ENCODE results near the gene ZNF74.
"Not testable (repeated sequence)": the region's sequence is repeated elsewhere in the genome, so short reads cannot be mapped to it uniquely, and the experiment has no call there.

ZNF74 gene

GRCh38 chr22:20368875-20369274 is 25.1 kb upstream of the ZNF74 start:
- H3K36me3 Mint-ChIP-seq, H3K9me3 Mint-ChIP-seq, H3K4me3 Mint-ChIP-seq, H3K27me3 Mint-ChIP-seq, H3K27ac Mint-ChIP-seq: not testable (repeated sequence)
- H3K4me1 Mint-ChIP-seq, result peaks cover 19% of the 10 kb centered on the region

DNA sequence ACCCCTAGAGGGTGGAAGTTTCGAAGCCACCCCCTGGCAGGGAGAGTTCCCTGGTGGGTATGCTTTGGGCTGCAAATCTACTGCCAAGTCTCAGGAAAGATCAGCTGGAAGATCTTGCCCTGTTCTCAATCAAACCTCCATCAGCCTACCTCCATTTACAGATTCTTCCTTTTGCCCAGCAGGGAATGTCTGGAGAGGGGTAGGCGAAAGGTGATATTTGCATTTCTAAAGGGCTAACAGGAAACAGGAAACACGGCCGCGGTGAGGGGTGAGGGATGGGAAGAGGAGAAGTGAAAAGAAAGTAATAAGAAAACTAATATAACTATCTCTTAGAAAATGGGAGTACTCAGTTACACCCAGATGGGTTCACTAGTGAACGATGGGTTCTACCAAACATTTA is 22.3 kb upstream of the ZNF74 start:
- not testable (repeated sequence) for H3K27ac Mint-ChIP-seq, H3K27me3 Mint-ChIP-seq, H3K4me1 Mint-ChIP-seq, H3K36me3 Mint-ChIP-seq, H3K9me3 Mint-ChIP-seq, H3K4me3 Mint-ChIP-seq

GRCh38 chr22:20372406-20372854 is 21.5 kb upstream of the ZNF74 start:
- not testable (repeated sequence) for H3K27me3 Mint-ChIP-seq, H3K4me1 Mint-ChIP-seq, H3K9me3 Mint-ChIP-seq, H3K36me3 Mint-ChIP-seq, H3K4me3 Mint-ChIP-seq, H3K27ac Mint-ChIP-seq

DNA sequence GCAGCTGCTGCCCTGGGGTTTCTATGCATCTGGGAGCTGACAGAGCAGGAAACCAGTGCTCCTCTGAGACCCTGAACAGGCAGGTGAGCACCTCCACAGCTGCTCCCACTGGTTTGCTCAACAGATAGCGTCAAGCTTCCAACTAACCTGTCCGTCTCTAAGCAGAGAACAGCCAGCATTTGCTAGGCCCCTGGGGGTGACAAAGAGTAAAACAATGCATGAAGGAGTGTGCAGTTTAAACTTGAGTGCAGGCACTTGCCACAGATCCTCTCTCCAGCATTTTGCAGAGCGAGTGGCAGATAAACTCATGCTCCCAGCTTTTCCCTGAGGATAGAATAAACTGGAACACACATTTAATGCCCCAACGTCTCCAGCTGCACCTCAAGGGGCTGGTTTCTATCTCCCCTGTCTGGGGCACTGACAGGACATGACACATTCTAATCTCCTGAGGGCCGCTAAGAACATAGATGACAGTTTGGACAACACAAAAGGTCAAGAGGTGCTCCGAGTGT is 20.7 kb upstream of the ZNF74 start:
- not testable (repeated sequence) for H3K4me3 Mint-ChIP-seq, H3K36me3 Mint-ChIP-seq, H3K9me3 Mint-ChIP-seq, H3K27me3 Mint-ChIP-seq, H3K27ac Mint-ChIP-seq, H3K4me1 Mint-ChIP-seq

DNA sequence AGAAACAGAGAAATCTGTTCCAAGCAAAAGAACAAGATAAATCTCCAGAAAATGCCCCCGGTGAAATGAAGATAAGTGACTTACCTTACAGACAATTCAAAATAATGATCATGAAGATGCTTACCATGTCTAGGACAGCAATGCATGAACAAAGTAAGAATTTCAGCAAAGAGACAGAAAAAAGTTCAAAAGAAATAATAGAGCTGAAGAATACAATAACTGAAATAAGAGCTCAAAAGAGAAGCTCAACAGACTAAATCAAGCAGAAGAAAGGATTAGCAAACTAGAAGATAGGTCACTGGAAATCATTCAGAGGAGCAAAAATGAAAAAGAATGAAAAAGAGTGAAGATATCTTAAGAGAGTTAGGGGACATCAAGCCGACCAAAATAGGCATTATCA is 19.8 kb upstream of the ZNF74 start:
- not testable (repeated sequence) for H3K9me3 Mint-ChIP-seq

DNA sequence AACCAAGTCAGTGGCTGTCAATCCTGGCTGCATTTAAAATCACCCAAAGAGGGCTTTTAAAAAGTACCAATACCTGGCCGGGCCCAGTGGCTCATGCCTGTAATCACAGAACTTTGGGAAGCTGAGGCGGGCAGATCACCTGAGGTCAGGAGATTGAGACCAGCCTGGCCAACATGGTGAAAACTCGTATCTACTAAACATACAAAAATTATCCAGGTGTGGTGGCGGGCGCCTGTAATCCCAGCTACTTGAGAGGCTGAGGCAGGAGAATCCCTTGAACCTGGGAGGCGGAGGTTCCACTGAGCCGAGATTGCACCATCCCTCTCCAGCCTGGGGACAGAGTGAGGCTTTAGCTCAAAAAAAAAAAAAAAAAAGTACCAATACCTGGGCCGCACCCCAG is 17.7 kb upstream of the ZNF74 start:
- not testable (repeated sequence) for H3K36me3 Mint-ChIP-seq, H3K9me3 Mint-ChIP-seq

More for the DNA sequence above, 19.8 kb upstream of the ZNF74 start:
- H3K36me3 Mint-ChIP-seq, H3K27me3 Mint-ChIP-seq, H3K4me1 Mint-ChIP-seq, H3K27ac Mint-ChIP-seq, H3K4me3 Mint-ChIP-seq: not testable (repeated sequence)

GRCh38 chr22:20376983-20377382 is 17.0 kb upstream of the ZNF74 start:
- not testable (repeated sequence) for H3K4me1 Mint-ChIP-seq, H3K9me3 Mint-ChIP-seq, H3K27me3 Mint-ChIP-seq, H3K27ac Mint-ChIP-seq, H3K4me3 Mint-ChIP-seq, H3K36me3 Mint-ChIP-seq

More for the DNA sequence above, 17.7 kb upstream of the ZNF74 start:
- H3K4me1 Mint-ChIP-seq, H3K4me3 Mint-ChIP-seq, H3K27me3 Mint-ChIP-seq, H3K27ac Mint-ChIP-seq: not testable (repeated sequence)

- Mint-ChIP-seq H3K4me3 (no peak overlapping the region), H3K9me3 (no peaks in the 10 kb centered on the region), H3K36me3 (no peaks in the 10 kb centered on the region), H3K27ac (no peak overlapping the region), H3K27me3 (no peaks in the 10 kb centered on the region), H3K4me1 (no peaks in the 10 kb centered on the region)
Measured at GRCh38 chr22:20378110-20378509, 15.8 kb upstream of the ZNF74 start.

DNA sequence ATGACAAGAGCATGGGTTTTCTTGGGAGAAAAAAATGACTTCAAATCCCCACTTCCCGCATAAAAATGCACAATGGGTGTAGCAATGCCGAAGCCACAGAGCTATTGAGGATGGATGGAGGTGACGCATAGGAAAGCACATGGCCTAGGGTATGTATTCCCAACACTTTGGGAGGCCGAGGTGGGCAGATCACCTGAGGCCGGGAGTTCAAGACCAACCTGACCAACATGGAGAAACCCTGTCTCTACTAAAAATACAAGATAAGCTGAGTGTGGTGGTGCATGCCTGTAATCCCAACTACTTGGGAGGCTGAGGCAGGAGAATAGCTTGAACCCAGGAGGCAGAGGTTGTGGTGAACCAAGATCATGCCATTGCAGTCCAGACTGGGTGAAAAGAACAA is 15.3 kb upstream of the ZNF74 start:
- H3K36me3 Mint-ChIP-seq, H3K27ac Mint-ChIP-seq, H3K9me3 Mint-ChIP-seq, H3K27me3 Mint-ChIP-seq, H3K4me3 Mint-ChIP-seq, H3K4me1 Mint-ChIP-seq: not testable (repeated sequence)

- Mint-ChIP-seq H3K36me3 (no peaks in the 10 kb centered on the region), H3K27me3 (no peaks in the 10 kb centered on the region), H3K27ac (no peak overlapping the region), H3K9me3 (no peaks in the 10 kb centered on the region), H3K4me1 (no peaks in the 10 kb centered on the region), H3K4me3 (no peak overlapping the region)
Measured at GRCh38 chr22:20380486-20380885, 13.5 kb upstream of the ZNF74 start.

DNA sequence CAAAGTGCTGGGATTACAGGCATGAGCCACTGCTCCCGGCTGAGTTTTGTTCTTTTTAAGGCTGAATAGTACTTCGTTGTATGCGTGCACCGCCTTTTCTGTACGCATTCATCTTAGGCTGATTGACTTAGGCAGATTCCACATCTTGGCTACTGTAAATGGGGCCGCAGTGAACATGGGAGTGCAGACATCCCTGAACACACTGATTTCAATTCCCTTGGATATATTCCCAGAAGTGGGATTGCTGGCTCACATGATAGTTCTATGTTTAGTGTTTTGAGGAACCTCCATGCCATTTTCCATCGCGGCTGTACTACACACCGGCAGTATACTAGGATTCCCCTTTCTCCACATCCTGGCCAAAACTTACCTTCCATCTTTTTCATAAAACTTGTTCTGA is 10.4 kb upstream of the ZNF74 start:
- Mint-ChIP-seq H3K4me1 (no peaks in the 10 kb centered on the region), H3K27me3 (no peaks in the 10 kb centered on the region), H3K9me3 (no peaks in the 10 kb centered on the region), H3K4me3 (no peak overlapping the region), H3K27ac (no peak overlapping the region), H3K36me3 (no peaks in the 10 kb centered on the region)

- Mint-ChIP-seq H3K27me3 (no peaks in the 10 kb centered on the region), H3K36me3 (no peaks in the 10 kb centered on the region), H3K27ac (no peak overlapping the region), H3K4me1 (no peaks in the 10 kb centered on the region), H3K4me3 (no peak overlapping the region), H3K9me3 (no peaks in the 10 kb centered on the region)
Measured at GRCh38 chr22:20384171-20384570, 9.8 kb upstream of the ZNF74 start.

GRCh38 chr22:20384865-20385264 is 9.1 kb upstream of the ZNF74 start:
- Mint-ChIP-seq H3K9me3 (no peaks in the 10 kb centered on the region), H3K27me3 (no peaks in the 10 kb centered on the region), H3K4me1 (no peaks in the 10 kb centered on the region), H3K4me3 (no peak overlapping the region), H3K36me3 (no peaks in the 10 kb centered on the region), H3K27ac (no peak overlapping the region)

- no peaks in the 10 kb centered on the region for H3K9me3 Mint-ChIP-seq
- H3K27ac Mint-ChIP-seq, result no peak overlapping the region
- H3K4me1 Mint-ChIP-seq, result no peaks in the 10 kb centered on the region
- no peaks in the 10 kb centered on the region for H3K27me3 Mint-ChIP-seq
- no peaks in the 10 kb centered on the region for H3K36me3 Mint-ChIP-seq
- H3K4me3 Mint-ChIP-seq, result no peak overlapping the region
Measured at GRCh38 chr22:20386336-20386735, 7.6 kb upstream of the ZNF74 start.

DNA sequence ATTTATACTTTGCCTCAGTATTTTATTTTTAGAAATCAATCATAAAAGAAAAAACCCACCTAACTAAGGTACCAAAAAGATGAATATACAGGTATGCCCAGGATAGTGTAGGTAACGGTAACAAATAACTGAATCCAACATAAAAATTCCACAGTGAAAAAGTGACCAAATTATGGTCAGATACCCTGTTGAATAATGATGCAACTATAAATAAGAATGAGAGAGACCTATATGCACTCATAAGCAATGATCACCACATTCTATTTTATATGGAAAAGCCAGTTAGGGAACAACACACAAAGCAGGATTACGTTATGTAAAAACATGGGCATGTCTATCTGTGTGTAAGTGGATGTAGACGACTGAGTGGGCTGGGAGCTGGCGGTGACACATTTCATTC is 7.0 kb upstream of the ZNF74 start:
- Mint-ChIP-seq H3K27me3 (no peaks in the 10 kb centered on the region), H3K36me3 (no peaks in the 10 kb centered on the region), H3K27ac (no peak overlapping the region), H3K4me1 (no peaks in the 10 kb centered on the region), H3K4me3 (no peak overlapping the region), H3K9me3 (no peaks in the 10 kb centered on the region)

- Mint-ChIP-seq H3K36me3 (no peaks in the 10 kb centered on the region), H3K27me3 (no peaks in the 10 kb centered on the region), H3K4me1 (no peaks in the 10 kb centered on the region), H3K4me3 (no peak overlapping the region), H3K27ac (no peak overlapping the region), H3K9me3 (no peaks in the 10 kb centered on the region)
Measured at GRCh38 chr22:20388200-20388599, 5.8 kb upstream of the ZNF74 start.

DNA sequence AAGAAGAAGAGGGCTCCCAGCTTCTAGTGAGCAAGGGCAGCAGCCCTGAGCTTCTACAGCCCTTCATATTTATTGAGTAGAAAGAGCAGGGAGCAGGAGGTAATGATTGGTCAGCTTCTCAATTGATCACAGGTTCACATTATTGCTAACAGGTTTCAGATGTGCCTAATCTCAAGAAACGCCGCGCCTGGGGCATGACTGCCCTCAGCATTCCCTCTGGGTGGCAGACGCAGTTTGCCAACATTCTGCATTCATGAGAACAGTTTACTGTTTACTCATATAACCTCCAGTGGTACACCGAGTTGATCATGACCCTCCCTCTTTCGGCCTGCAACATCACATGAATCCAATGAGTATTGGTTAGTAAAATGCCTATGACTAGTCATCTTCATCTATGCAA is 4.7 kb upstream of the ZNF74 start:
- Mint-ChIP-seq H3K9me3 (no peaks in the 10 kb centered on the region), H3K4me3 (no peak overlapping the region), H3K36me3 (no peaks in the 10 kb centered on the region), H3K27ac (no peak overlapping the region), H3K27me3 (no peaks in the 10 kb centered on the region), H3K4me1 (peaks cover 7% of the 10 kb centered on the region)
